MM.1S (cell line): ENCODE results near the gene EDN3.

Experiments used
- DNase-seq: peaks from one replicate; pipeline ENCODE4 v3.0.0-alpha.2; 2015
- H2AFZ ChIP-seq: fragments of 300-600 bp; sonication (generic); 2 replicates; pipeline ENCODE4 v1.6.0; 2016; ENCODE audit warnings: antibody characterized with exemption, low read length
- H3F3A ChIP-seq: fragments of 300-600 bp; sonication (generic); 2 replicates; pipeline ENCODE4 v1.6.1; 2016; ENCODE audit warnings: mild to moderate bottlenecking, antibody characterized with exemption, low read length, moderate library complexity, mixed read lengths; ENCODE audit not compliant: insufficient read depth
- H3K27ac ChIP-seq: fragments of 300-600 bp; sonication (generic); 2 replicates; pipeline ENCODE4 v1.5.1; 2016; ENCODE audit warnings: mild to moderate bottlenecking, low read length
- H3K27me3 ChIP-seq: fragments of 300-600 bp; sonication (generic); replicated peaks from 2 replicates; pipeline ENCODE4 v1.6.0; 2016; ENCODE audit warnings: low read length; ENCODE audit not compliant: insufficient read depth
- H3K36me3 ChIP-seq: fragments of 300-600 bp; sonication (generic); replicated peaks from 2 replicates; pipeline ENCODE4 v1.6.1; 2016; ENCODE audit warnings: mild to moderate bottlenecking, low read length, mixed read lengths; ENCODE audit not compliant: insufficient read depth
- H3K4me1 ChIP-seq: fragments of 300-600 bp; sonication (generic); 2 replicates; pipeline ENCODE4 v1.6.1; 2016; ENCODE audit warnings: low read length, mixed read lengths
- H3K4me2 ChIP-seq: fragments of 300-600 bp; sonication (generic); 2 replicates; pipeline ENCODE4 v1.6.0; 2016; ENCODE audit warnings: low read depth, low read length
- H3K4me3 ChIP-seq: fragments of 300-600 bp; sonication (generic); 2 replicates; pipeline ENCODE4 v1.5.1; 2016; ENCODE audit warnings: low read length, mixed read lengths
- H3K79me2 ChIP-seq: fragments of 300-600 bp; sonication (generic); 2 replicates; pipeline ENCODE4 v1.6.1; 2016; ENCODE audit warnings: mixed run types, low read length, mixed read lengths
- H3K9ac ChIP-seq: fragments of 300-600 bp; sonication (generic); 2 replicates; pipeline ENCODE4 v1.6.1; 2016; ENCODE audit warnings: low read length, mixed read lengths
- H3K9me2 ChIP-seq: fragments of 300-600 bp; sonication (generic); replicated peaks from 2 replicates; pipeline ENCODE4 v1.6.1; 2016; ENCODE audit warnings: mild to moderate bottlenecking, low read length, mixed read lengths; ENCODE audit not compliant: insufficient read depth
- H3K9me3 ChIP-seq: fragments of 300-600 bp; sonication (generic); replicated peaks from 2 replicates; pipeline ENCODE4 v1.6.1; 2016; ENCODE audit warnings: mild to moderate bottlenecking, low read length, mixed read lengths; ENCODE audit not compliant: insufficient read depth
- H4K20me1 ChIP-seq: fragments of 300-600 bp; sonication (generic); 2 replicates; pipeline ENCODE4 v1.6.1; 2016; ENCODE audit warnings: mild to moderate bottlenecking, low read length, moderate library complexity, mixed read lengths; ENCODE audit not compliant: insufficient read depth
- EZH2 ChIP-seq: fragments of 300-600 bp; sonication (generic); optimal IDR thresholded peaks from 2 replicates; pipeline ENCODE3; 2017; ENCODE audit warnings: low read depth, mild to moderate bottlenecking, antibody characterized with exemption, low read length, mixed read lengths
- EZH2phosphoT487 ChIP-seq: fragments of 300-600 bp; sonication (generic); IDR thresholded peaks from 2 replicates; pipeline ENCODE4 v1.6.1; 2018; ENCODE audit warnings: antibody characterized with exemption, low read length
- TF ChIP-seq, protein P1 (sequence below): fragments of 300-600 bp; sonication (generic); IDR thresholded peaks from 2 replicates; pipeline ENCODE4 v1.5.1; 2016; ENCODE audit warnings: antibody characterized with exemption, low read length, mixed read lengths

The EDN3 gene

GRCh38 chr20:59352990-59353389, 52.6 kb downstream of the EDN3 start:
- H4K20me1 ChIP-seq, result no peaks in the 10 kb centered on the region
- TF ChIP-seq EZH2phosphoT487 (no peak), EZH2 (no peak)
- TF ChIP-seq, protein P1, sequence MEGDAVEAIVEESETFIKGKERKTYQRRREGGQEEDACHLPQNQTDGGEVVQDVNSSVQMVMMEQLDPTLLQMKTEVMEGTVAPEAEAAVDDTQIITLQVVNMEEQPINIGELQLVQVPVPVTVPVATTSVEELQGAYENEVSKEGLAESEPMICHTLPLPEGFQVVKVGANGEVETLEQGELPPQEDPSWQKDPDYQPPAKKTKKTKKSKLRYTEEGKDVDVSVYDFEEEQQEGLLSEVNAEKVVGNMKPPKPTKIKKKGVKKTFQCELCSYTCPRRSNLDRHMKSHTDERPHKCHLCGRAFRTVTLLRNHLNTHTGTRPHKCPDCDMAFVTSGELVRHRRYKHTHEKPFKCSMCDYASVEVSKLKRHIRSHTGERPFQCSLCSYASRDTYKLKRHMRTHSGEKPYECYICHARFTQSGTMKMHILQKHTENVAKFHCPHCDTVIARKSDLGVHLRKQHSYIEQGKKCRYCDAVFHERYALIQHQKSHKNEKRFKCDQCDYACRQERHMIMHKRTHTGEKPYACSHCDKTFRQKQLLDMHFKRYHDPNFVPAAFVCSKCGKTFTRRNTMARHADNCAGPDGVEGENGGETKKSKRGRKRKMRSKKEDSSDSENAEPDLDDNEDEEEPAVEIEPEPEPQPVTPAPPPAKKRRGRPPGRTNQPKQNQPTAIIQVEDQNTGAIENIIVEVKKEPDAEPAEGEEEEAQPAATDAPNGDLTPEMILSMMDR, result no peak
- no peak overlapping the region for H3K27ac ChIP-seq
- DNase-seq, result no peak
- no peaks in the 10 kb centered on the region for H3K79me2 ChIP-seq
- no peaks in the 10 kb centered on the region for H3K9me3 ChIP-seq
- H3K9ac ChIP-seq, result no peak overlapping the region
- H3K4me1 ChIP-seq, result no peaks in the 10 kb centered on the region
- H2AFZ ChIP-seq, result no peak overlapping the region
- no peaks in the 10 kb centered on the region for H3K36me3 ChIP-seq
- H3K27me3 ChIP-seq, result peaks cover 61% of the 10 kb centered on the region
- H3K9me2 ChIP-seq, result no peaks in the 10 kb centered on the region
- H3K4me3 ChIP-seq, result no peak overlapping the region
- no peaks in the 10 kb centered on the region for H3F3A ChIP-seq
- H3K4me2 ChIP-seq, result no peak overlapping the region; the same call in 1 of the 2 replicates

GRCh38 chr20:59354460-59354859, 54.0 kb downstream of the EDN3 start:
- H3K27ac ChIP-seq, result no peak overlapping the region
- no peaks in the 10 kb centered on the region for H3K4me1 ChIP-seq
- TF ChIP-seq, protein P1, result no peak
- no peaks in the 10 kb centered on the region for H3K36me3 ChIP-seq
- DNase-seq, result no peak
- no peaks in the 10 kb centered on the region for H3K79me2 ChIP-seq
- no peak overlapping the region for H3K4me3 ChIP-seq
- no peaks in the 10 kb centered on the region for H3K9me2 ChIP-seq
- no peaks in the 10 kb centered on the region for H3F3A ChIP-seq
- H3K9me3 ChIP-seq, result no peaks in the 10 kb centered on the region
- no peaks in the 10 kb centered on the region for H4K20me1 ChIP-seq
- no peak overlapping the region for H3K4me2 ChIP-seq
- H2AFZ ChIP-seq, result no peak overlapping the region
- peaks cover 60% of the 10 kb centered on the region for H3K27me3 ChIP-seq
- no peak overlapping the region for H3K9ac ChIP-seq

GRCh38 chr20:59355242-59355641, 54.8 kb downstream of the EDN3 start:
- Histone ChIP-seq H3K4me2 (no peak overlapping the region), H3K27me3 (peaks cover 60% of the 10 kb centered on the region), H3F3A (no peaks in the 10 kb centered on the region), H3K9me2 (no peaks in the 10 kb centered on the region), H3K4me3 (no peak overlapping the region), H3K9me3 (no peaks in the 10 kb centered on the region), H3K79me2 (no peaks in the 10 kb centered on the region), H3K4me1 (no peaks in the 10 kb centered on the region), H3K36me3 (no peaks in the 10 kb centered on the region), H2AFZ (no peak overlapping the region), H4K20me1 (no peaks in the 10 kb centered on the region), H3K9ac (no peak overlapping the region), H3K27ac (no peak overlapping the region)
- TF ChIP-seq EZH2phosphoT487 (no peak), EZH2 (no peak)
- TF ChIP-seq, protein P1, result no peak
- no peak for DNase-seq
